Natural killer cell (primary cell): ENCODE measurements around the gene MME. TPM values are rescaled to one million over a fixed set of nuclear protein-coding genes. Genes with fewer than 3 reads are reported as not detected.
"Not testable (repeated sequence)": the region's sequence is repeated elsewhere in the genome, so short reads cannot be mapped to it uniquely, and the experiment has no call there.

Source experiments
- ATAC-seq, 3 donors: fragments of 150-1000 bp in 2 of 3; fragments of 200-7000 bp in 1 of 3; cut with Tn5 transposase; 1 replicate in 1 of 3; 2 replicates in 2 of 3; pipeline ENCODE4 v1.10.0; 2021; ENCODE audit warnings: mild to moderate bottlenecking in 2 of 3, moderate library complexity in 2 of 3
- DNase-seq, 2 donors: peaks; one replicate each; pipeline versions ENCODE4 v3.0.0 to v3.0.0-alpha.2; 2013 to 2021; ENCODE audit warnings: mixed read lengths in 1 of 2
- H3K27ac ChIP-seq: one replicate; pipeline ENCODE4 v1.5.1; 2013; ENCODE audit warnings: mild to moderate bottlenecking, low read length
- H3K27me3 ChIP-seq: one replicate; pipeline ENCODE4 v1.6.1; 2013; ENCODE audit warnings: low read length; ENCODE audit not compliant: control insufficient read depth, insufficient read depth
- H3K36me3 ChIP-seq: one replicate; pipeline ENCODE4 v1.6.1; 2013; ENCODE audit warnings: low read length; ENCODE audit not compliant: control insufficient read depth, insufficient read depth
- H3K4me1 ChIP-seq: one replicate; pipeline ENCODE4 v1.6.1; 2013; ENCODE audit warnings: low read length; ENCODE audit not compliant: control insufficient read depth, insufficient read depth
- H3K4me3 ChIP-seq: one replicate; pipeline ENCODE4 v1.5.1; 2013; ENCODE audit warnings: low read length
- H3K9me3 ChIP-seq: one replicate; pipeline ENCODE4 v1.6.1; 2013; ENCODE audit warnings: low read length; ENCODE audit not compliant: control insufficient read depth, insufficient read depth
- H3K27ac Mint-ChIP-seq, 2 donors: one replicate each; pipeline ENCODE4 v1.8.0; 2022; ENCODE audit warnings: mild to moderate bottlenecking in 2 of 2, mixed read lengths in 2 of 2, moderate library complexity in 1 of 2
- H3K27me3 Mint-ChIP-seq, 2 donors: one replicate each; pipeline ENCODE4 v1.8.0; 2022; ENCODE audit warnings: low read depth in 2 of 2, mixed read lengths in 2 of 2
- H3K36me3 Mint-ChIP-seq: one replicate; pipeline ENCODE4 v1.8.0; 2022; ENCODE audit warnings: mixed read lengths
- H3K4me1 Mint-ChIP-seq, 2 donors: one replicate each; pipeline ENCODE4 v1.8.0; 2022; ENCODE audit warnings: mixed read lengths in 2 of 2
- H3K4me3 Mint-ChIP-seq: one replicate; pipeline ENCODE4 v1.8.0; 2022; ENCODE audit warnings: mild to moderate bottlenecking, moderate library complexity, mixed read lengths
- H3K9me3 Mint-ChIP-seq, 2 donors: one replicate each; pipeline ENCODE4 v1.8.0; 2022; ENCODE audit warnings: mixed read lengths in 2 of 2
- CTCF ChIP-seq: fragments of 200-600 bp; IDR thresholded peaks from one replicate; pipeline ENCODE4 v1.8.0; 2022; ENCODE audit warnings: antibody characterized with exemption
- WGBS: methylation state at CpG from one replicate; pipeline ENCODE4 v1.1.7; 2013; ENCODE audit warnings: missing lambda C conversion rate; ENCODE audit not compliant: insufficient coverage; 5-methylcytosine and 5-hydroxymethylcytosine counted together
- intact Hi-C: fragments of 100-400 bp; cut with micrococcal nuclease; formaldehyde crosslinking; loops from one replicate; pipeline ENCODE4 v1.14.2; 2022
- total RNA-seq, 4 donors: library from RNA; stranded (reverse); fragments of 120-200 nt in 1 of 4; gene quantifications; one replicate each; pipeline versions ENCODE4 v1.2.3 to v1.2.4, GENCODE V29; 2013 to 2022

The MME gene
- total RNA-seq, 3 donors from 2014 or later (not counting 1 experiment from before 2014, with no cell fraction given): 0.16 to 6.1 TPM; not detected in 1

GRCh38 chr3:155131104-155131503 is 51.0 kb downstream of the MME start:
- Mint-ChIP-seq H3K27ac (no peak overlapping the region), H3K4me3 (no peak overlapping the region), H3K27me3 (no peaks in the 10 kb centered on the region), H3K4me1 (no peaks in the 10 kb centered on the region), H3K9me3 (peaks cover 6 to 14% of the 10 kb centered on the region in 2 donors), H3K36me3 (no peaks in the 10 kb centered on the region)
- Histone ChIP-seq H3K9me3 (no peaks in the 10 kb centered on the region), H3K27me3 (no peaks in the 10 kb centered on the region), H3K27ac (no peak overlapping the region), H3K4me1 (no peaks in the 10 kb centered on the region), H3K4me3 (no peak overlapping the region), H3K36me3 (no peaks in the 10 kb centered on the region)
- no peak for DNase-seq
- ATAC-seq: no peak
- intact Hi-C loops: no loop called here
- WGBS: 81% methylated on average over 4 of the region's 4 CpGs
- no peak for TF ChIP-seq CTCF

- ATAC-seq, H3K36me3 ChIP-seq, intact Hi-C loops, H3K4me1 ChIP-seq, H3K36me3 Mint-ChIP-seq, H3K4me3 Mint-ChIP-seq, H3K27me3 Mint-ChIP-seq, H3K27ac Mint-ChIP-seq, DNase-seq, H3K4me1 Mint-ChIP-seq, H3K27ac ChIP-seq, H3K27me3 ChIP-seq, H3K9me3 ChIP-seq, H3K4me3 ChIP-seq: not testable (repeated sequence)
- WGBS: 63% methylated on average over 1 of the region's 1 CpG
- H3K9me3 Mint-ChIP-seq: peaks cover 6 to 11% of the 10 kb centered on the region in 2 donors
Measured at GRCh38 chr3:155134311-155134710, 54.2 kb downstream of the MME start.

- Histone ChIP-seq H3K4me3 (no peak overlapping the region), H3K9me3 (no peaks in the 10 kb centered on the region), H3K4me1 (no peaks in the 10 kb centered on the region), H3K27ac (no peak overlapping the region), H3K27me3 (no peaks in the 10 kb centered on the region), H3K36me3 (no peaks in the 10 kb centered on the region)
- Mint-ChIP-seq H3K36me3 (no peaks in the 10 kb centered on the region), H3K27ac (no peak overlapping the region), H3K27me3 (no peaks in the 10 kb centered on the region), H3K4me3 (no peak overlapping the region), H3K9me3 (peaks cover 3 to 11% of the 10 kb centered on the region in 2 donors), H3K4me1 (no peaks in the 10 kb centered on the region)
- no peak for TF ChIP-seq CTCF
- ATAC-seq: no peak
- intact Hi-C loops: no loop called here
- DNase-seq: no peak
Measured at GRCh38 chr3:155135003-155135402, 54.9 kb downstream of the MME start.

DNA sequence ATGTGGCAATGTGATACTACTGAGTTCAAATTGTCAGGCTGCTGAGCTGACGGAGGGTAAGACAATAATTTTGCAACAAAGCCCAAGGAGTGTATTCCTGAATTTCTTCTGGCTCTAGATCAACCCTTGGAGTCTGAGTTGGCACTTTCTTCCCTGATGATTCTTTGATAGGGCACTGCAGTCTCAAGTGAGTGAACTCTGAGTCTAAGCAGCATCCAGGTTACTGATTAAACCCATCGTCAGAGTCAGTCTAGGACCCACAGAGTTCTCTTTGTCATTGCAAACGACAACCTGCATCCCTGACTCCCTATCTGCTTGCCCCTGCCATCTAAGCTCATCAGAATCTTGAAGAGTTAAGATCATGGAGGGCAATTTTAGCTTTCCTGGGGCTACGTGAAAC is 58.6 kb downstream of the MME start:
- H3K36me3 Mint-ChIP-seq: no peaks in the 10 kb centered on the region
- no peaks in the 10 kb centered on the region for H3K4me1 Mint-ChIP-seq
- no peak overlapping the region for H3K4me3 Mint-ChIP-seq
- H3K27me3 Mint-ChIP-seq: no peaks in the 10 kb centered on the region
- Histone ChIP-seq H3K27me3 (no peaks in the 10 kb centered on the region), H3K27ac (no peak overlapping the region), H3K36me3 (no peaks in the 10 kb centered on the region), H3K4me3 (no peak overlapping the region), H3K4me1 (no peaks in the 10 kb centered on the region), H3K9me3 (no peaks in the 10 kb centered on the region)
- ATAC-seq: no peak
- peaks cover 0 to 9% of the 10 kb centered on the region in 2 donors for H3K9me3 Mint-ChIP-seq
- no peak overlapping the region for H3K27ac Mint-ChIP-seq
- intact Hi-C loops: no loop called here
- WGBS: 84% methylated on average over 4 of the region's 4 CpGs
- no peak for TF ChIP-seq CTCF
- no peak for DNase-seq
